ENCODE data around the gene PLK1. TPM values are rescaled to one million over a fixed set of nuclear protein-coding genes. Genes with fewer than 3 reads are reported as not detected.

The PLK1 gene
- total RNA-seq, 6 donors from 2014 or later, result 2.5 to 14.0 (median 4.8) TPM

GRCh38 chr16:23691483-23692189 is 12.9 kb downstream of the PLK1 start:
- H3K27me3 ChIP-seq, result no peaks in the 10 kb centered on the region
- no peak for ATAC-seq (ENCODE audit: low FRiP score in 2 of 2)
- H3K4me3 ChIP-seq, result no peak overlapping the region
- H3K4me1 ChIP-seq, result peaks cover 0 to 7% (median 6%) of the 10 kb centered on the region in 4 donors
- H3K27ac ChIP-seq, result no peak overlapping the region
- 91 to 100% methylated on average over 7 to 10 of the region's 10 CpGs for WGBS, 2 donors
- no peak for TF ChIP-seq EP300 (IDR thresholded peaks at IDR 0.05)
- TF ChIP-seq POLR2A (IDR thresholded peaks at IDR 0.05), result no peak
- no peak for TF ChIP-seq CTCF (IDR thresholded peaks at IDR 0.05)
- no peak for TF ChIP-seq POLR2AphosphoS5 (IDR thresholded peaks at IDR 0.05)
- peak in 1 of 2 donors; percentile 56 for DNase-seq
- H3K9me3 ChIP-seq, result no peaks in the 10 kb centered on the region
- H3K36me3 ChIP-seq, result peaks cover 11 to 52% (median 40%) of the 10 kb centered on the region in 4 donors

DNA sequence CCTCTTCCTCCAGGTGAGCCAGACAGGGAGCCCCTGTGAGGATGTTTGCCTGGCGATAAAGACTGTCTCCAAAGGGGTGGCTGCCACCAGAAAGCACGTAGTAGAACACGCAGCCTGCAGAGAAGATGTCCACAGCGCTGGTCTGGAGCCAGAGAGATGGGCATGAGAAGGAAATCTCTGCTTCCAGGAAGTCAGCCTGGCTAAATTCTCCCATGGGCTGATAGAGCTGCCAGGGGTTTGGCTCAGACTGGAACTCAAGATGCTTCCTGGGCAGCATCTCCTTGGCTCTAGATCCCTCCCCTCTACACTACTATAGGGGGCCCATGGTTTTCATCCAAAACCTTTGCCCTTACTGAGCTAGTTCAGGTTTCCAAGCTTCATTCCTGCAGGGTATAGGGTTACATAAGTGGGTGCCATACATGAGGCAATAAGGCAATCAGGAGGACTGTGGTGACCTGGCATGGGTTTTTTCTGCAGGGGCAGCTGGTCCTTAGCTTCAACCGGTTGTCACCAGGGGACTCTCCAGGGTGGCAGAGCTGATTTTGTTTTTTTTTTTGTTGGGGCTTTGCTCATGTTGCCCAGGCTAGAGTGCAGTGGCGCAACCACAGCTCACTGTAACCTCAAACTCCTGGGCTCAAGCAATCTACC is 13.6 kb downstream of the PLK1 start:
- Histone ChIP-seq H3K4me1 (peaks cover 0 to 7% (median 6%) of the 10 kb centered on the region in 4 donors), H3K27ac (no peak overlapping the region), H3K9me3 (no peaks in the 10 kb centered on the region), H3K27me3 (no peaks in the 10 kb centered on the region), H3K36me3 (peaks cover 9 to 45% (median 36%) of the 10 kb centered on the region in 4 donors), H3K4me3 (no peak overlapping the region)
- TF ChIP-seq POLR2AphosphoS5 (IDR thresholded peaks at IDR 0.05) (no peak), POLR2A (IDR thresholded peaks at IDR 0.05) (no peak), CTCF (IDR thresholded peaks at IDR 0.05) (no peak), EP300 (IDR thresholded peaks at IDR 0.05) (no peak)
- WGBS, 2 donors, result 82 to 97% methylated on average over 5 to 6 of the region's 6 CpGs
- ATAC-seq (ENCODE audit: low FRiP score in 2 of 2) (no peak), DNase-seq (no peak)

DNA sequence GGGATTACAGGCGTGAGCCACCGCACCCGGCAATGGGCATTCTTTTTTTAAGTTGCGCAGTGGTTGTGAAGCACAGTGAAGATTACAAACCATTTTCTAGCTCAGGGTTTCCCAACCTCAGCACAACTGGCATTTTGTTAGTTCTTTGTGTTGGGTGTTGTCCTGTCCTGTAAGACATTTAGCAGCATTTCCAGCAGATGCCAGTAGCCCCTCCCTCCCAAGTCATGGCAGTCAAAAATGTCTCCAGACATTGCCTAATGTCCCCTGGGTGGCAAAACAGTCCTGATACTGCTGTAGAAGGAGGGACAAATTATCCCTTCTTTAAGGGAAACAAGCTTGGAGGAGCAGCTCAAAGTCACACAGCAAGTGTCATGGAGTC is 15.6 kb downstream of the PLK1 start:
- TF ChIP-seq POLR2A (IDR thresholded peaks at IDR 0.05) (no peak), EP300 (IDR thresholded peaks at IDR 0.05) (no peak), CTCF (IDR thresholded peaks at IDR 0.05) (no peak), POLR2AphosphoS5 (IDR thresholded peaks at IDR 0.05) (no peak)
- Histone ChIP-seq H3K4me3 (no peak overlapping the region), H3K27me3 (no peaks in the 10 kb centered on the region), H3K36me3 (peaks cover 6 to 25% (median 22%) of the 10 kb centered on the region in 4 donors), H3K27ac (no peak overlapping the region), H3K4me1 (peaks cover 0 to 7% (median 6%) of the 10 kb centered on the region in 4 donors), H3K9me3 (no peaks in the 10 kb centered on the region)
- DNase-seq (no peak), ATAC-seq (ENCODE audit: low FRiP score in 2 of 2) (no peak)
- 92 to 100% methylated on average over 4 of the region's 4 CpGs for WGBS, 2 donors

DNA sequence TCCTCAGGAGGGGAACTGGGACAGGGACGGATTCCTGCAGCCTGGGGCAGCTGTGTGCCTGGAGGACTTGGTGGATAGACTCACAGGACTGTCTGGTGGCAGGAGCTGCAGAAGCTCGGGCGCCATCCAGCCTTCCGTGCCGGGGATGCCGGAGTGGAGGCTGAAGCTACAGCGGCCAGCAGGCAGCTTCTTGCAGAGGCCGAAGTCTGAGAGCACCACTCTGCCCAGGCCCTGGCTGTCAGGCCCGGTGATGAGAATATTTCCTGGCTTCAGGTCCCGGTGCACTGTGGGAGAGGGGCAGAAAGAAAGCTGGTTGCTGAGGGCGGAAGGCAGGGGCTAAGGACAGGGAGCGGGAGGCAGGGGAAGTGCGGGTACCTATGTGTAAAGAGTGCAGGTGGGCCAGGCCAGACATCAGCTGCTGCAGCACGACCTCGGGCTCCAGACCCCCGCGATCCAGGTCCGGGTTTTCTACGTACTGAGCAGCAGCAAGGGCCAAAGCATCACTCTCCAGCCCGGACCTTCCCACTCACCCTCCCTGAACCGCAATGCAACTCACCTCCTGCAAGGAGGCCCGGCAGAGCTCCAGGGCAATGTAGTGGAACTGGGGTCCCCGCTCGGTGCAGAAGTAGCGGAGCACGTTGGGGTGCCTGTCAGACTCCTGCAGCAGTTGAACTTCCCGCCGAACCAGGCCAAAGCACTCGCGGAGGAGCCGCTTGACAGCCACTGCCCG is 16.1 kb downstream of the PLK1 start:
- H3K4me3 ChIP-seq, result peak overlapping the region in 2 of 4 donors; percentile 14 to 27

More for the DNA sequence above, 16.1 kb downstream of the PLK1 start:
- ATAC-seq (ENCODE audit: low FRiP score in 2 of 2), result peak in 1 of 2 donors; percentile 25
- TF ChIP-seq POLR2A (IDR thresholded peaks at IDR 0.05), result no peak
- no peak for TF ChIP-seq CTCF (IDR thresholded peaks at IDR 0.05)
- no peak for TF ChIP-seq EP300 (IDR thresholded peaks at IDR 0.05)
- TF ChIP-seq POLR2AphosphoS5 (IDR thresholded peaks at IDR 0.05), result no peak
- H3K27me3 ChIP-seq, result no peaks in the 10 kb centered on the region
- peaks cover 2 to 20% (median 17%) of the 10 kb centered on the region in 4 donors for H3K36me3 ChIP-seq
- H3K9me3 ChIP-seq, result no peaks in the 10 kb centered on the region
- peak in 1 of 2 donors; percentile 56 for DNase-seq
- WGBS, 2 donors, result 15 to 20% methylated on average over 27 of the region's 32 CpGs
- H3K4me1 ChIP-seq, result peaks cover 0 to 7% (median 6%) of the 10 kb centered on the region in 4 donors
- no peak overlapping the region for H3K27ac ChIP-seq
